Heart left ventricle (tissue), 16 donors: ENCODE results near the gene CHD9. TPM values are rescaled to one million over a fixed set of nuclear protein-coding genes. Genes with fewer than 3 reads are reported as not detected.

Experiments used
- ATAC-seq, 4 donors: fragments of 200-7000 bp; cut with Tn5 transposase; one replicate each; pipeline ENCODE4 v1.9.1; 2020 to 2022; ENCODE audit warnings: moderate library complexity in 4 of 4, mild to moderate bottlenecking in 3 of 4, moderate number of reproducible peaks in 1 of 4
- DNase-seq, 5 donors: peaks; one replicate each; pipeline ENCODE4 v3.0.0-alpha.2; 2020
- H3K27ac ChIP-seq, 12 donors: fragments of 200-600 bp; sonication (generic) in 4 of 12; one replicate each; pipeline versions ENCODE4 v1.5.0 to v1.8.0; 2016 to 2022; ENCODE audit warnings: mild to moderate bottlenecking in 2 of 12
- H3K27me3 ChIP-seq, 9 donors: fragments of 200-600 bp; sonication (generic) in 2 of 9; one replicate each; pipeline versions ENCODE4 v1.5.1 to v1.8.0; 2016 to 2022; ENCODE audit warnings: mild to moderate bottlenecking in 3 of 9
- H3K36me3 ChIP-seq, 9 donors: fragments of 200-600 bp; sonication (generic) in 2 of 9; one replicate each; pipeline versions ENCODE4 v1.5.0 to v1.8.0; 2018 to 2022; ENCODE audit warnings: mild to moderate bottlenecking in 2 of 9
- H3K4me1 ChIP-seq, 12 donors: fragments of 200-600 bp; sonication (generic) in 4 of 12; one replicate each; pipeline versions ENCODE4 v1.5.0 to v1.8.0; 2016 to 2022; ENCODE audit warnings: mild to moderate bottlenecking in 3 of 12
- H3K4me3 ChIP-seq, 12 donors: fragments of 200-600 bp; sonication (generic) in 4 of 12; one replicate each; pipeline versions ENCODE4 v1.5.0 to v1.8.0; 2017 to 2022; ENCODE audit warnings: mild to moderate bottlenecking in 9 of 12, moderate library complexity in 4 of 12
- H3K9me3 ChIP-seq, 12 donors: fragments of 200-600 bp; sonication (generic) in 4 of 12; one replicate each; pipeline versions ENCODE4 v1.5.0 to v1.8.0; 2016 to 2022; ENCODE audit warnings: mild to moderate bottlenecking in 1 of 12
- POLR2A ChIP-seq, 2 donors: fragments of 450-650 bp; IDR thresholded peaks; one replicate each; pipeline ENCODE4 v1.6.1; 2017; ENCODE audit warnings: antibody characterized with exemption in 2 of 2, mild to moderate bottlenecking in 2 of 2, moderate library complexity in 2 of 2
- WGBS, 4 donors: extraction: QIAGEN DNeasy Blood & Tissue Kit in 2 of 4; methylation state at CpG; one replicate each; pipeline versions ENCODE4 v1.1.5 to v1.1.7; 2013 to 2018; 5-methylcytosine and 5-hydroxymethylcytosine counted together
- intact Hi-C, 10 donors: fragments of 100-400 bp; cut with DNase I; formaldehyde crosslinking; loops; one replicate each; pipeline versions ENCODE4 v1.11.1 to v1.14.2; 2022
- polyA plus RNA-seq, 2 donors: library from polyadenylated mRNA; stranded (reverse); fragments of 200-250 nt; gene quantifications; one replicate each; pipeline ENCODE4 v1.2.3, GENCODE V29; 2013
- total RNA-seq, 9 donors: library from RNA; depleted of rRNA in 2 of 9; stranded (reverse); fragments of >200 nt in 2 of 9; fragmentation: NEBNext Ultra II Directional in 3 of 9; extraction: Animal tissue kit (Norgen Biotek cat#: 25700) in 3 of 9; gene quantifications; one replicate each; pipeline versions ENCODE4 v1.1.0 to v1.2.4, GENCODE V29; 2016 to 2023
- TF ChIP-seq, protein P1 (sequence below), 12 donors: fragments of 200-600 bp; sonication (generic) in 4 of 12; IDR thresholded peaks; one replicate each; pipeline versions ENCODE4 v1.5.0 to v1.8.0; 2018 to 2022; ENCODE audit warnings: antibody characterized with exemption in 12 of 12, mild to moderate bottlenecking in 5 of 12
- donor health status: ischemic (EF 13 %, LVEDD 7.1; RV severe dilation, severe dysfunction).
- donor health status: healthy with polysubstance abuse.
- donor health status: DM: no; HTN: yes; CAD: no.
- donor health status: DM: no; HTN: no; CAD: no.
- donor health status: ischemic (EF 25% LVEDD 6.9; RV normal size, moderate dysfunction).
- donor health status: ischemic (EF 25% LVEDD 5.7; RV mildly dilated, moderate dysfunction).
- donor health status: healthy.
- donor health status: DM: yes; HTN: yes; CAD: no.
- donor health status: ischemic (EF 35%, LVEDD 5.7; RV mildly dilated, moderate dysfunction).
- donor health status: nonischemic (EF 11% LVEDD 7.7; RV severe dilation, severe dysfunction).
- donor health status: DM: yes; HTN: yes; CAD: no.
- donor health status: PGD.
- donor health status: ischemic (EF 29% LVEDD 5.4; RV normal size, mild dysfunction).
- donor health status: nonischemic (EF 23%, LVEDD 6.1; RV moderate dilation, normal function).

The CHD9 gene
- total and polyA plus RNA-seq, 11 donors, result 11.8 to 56.2 (median 41.3) TPM

DNA sequence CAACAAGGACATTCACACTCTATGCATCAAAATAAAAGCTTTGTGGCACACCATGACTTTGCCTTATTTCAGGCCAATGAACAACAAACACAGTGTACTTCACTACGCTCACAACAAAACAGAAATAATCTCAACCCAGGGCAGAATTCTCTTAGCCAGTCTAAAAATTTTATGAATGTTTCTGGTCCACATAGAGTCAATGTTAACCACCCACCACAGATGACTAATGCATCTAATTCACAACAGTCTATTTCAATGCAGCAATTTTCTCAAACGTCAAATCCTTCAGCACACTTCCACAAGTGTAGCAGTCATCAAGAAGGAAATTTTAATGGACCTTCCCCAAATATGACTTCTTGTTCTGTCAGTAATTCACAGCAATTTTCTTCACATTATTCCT, 101.7 kb downstream of the CHD9 start:
- H3K4me1 ChIP-seq, result peaks cover 0 to 41% (median 17%) of the 10 kb centered on the region in 12 donors
- TF ChIP-seq POLR2A (IDR thresholded peaks at IDR 0.05), result no peak
- intact Hi-C loops, result loop anchor here in 3 of 10 donors (5.0 kb wide), 2 partner anchors 99 to 104 kb away; partner anchors contain the start of genes CHD9 (in 1 of the 3) and CHD9NB (in 1 of the 3)

DNA sequence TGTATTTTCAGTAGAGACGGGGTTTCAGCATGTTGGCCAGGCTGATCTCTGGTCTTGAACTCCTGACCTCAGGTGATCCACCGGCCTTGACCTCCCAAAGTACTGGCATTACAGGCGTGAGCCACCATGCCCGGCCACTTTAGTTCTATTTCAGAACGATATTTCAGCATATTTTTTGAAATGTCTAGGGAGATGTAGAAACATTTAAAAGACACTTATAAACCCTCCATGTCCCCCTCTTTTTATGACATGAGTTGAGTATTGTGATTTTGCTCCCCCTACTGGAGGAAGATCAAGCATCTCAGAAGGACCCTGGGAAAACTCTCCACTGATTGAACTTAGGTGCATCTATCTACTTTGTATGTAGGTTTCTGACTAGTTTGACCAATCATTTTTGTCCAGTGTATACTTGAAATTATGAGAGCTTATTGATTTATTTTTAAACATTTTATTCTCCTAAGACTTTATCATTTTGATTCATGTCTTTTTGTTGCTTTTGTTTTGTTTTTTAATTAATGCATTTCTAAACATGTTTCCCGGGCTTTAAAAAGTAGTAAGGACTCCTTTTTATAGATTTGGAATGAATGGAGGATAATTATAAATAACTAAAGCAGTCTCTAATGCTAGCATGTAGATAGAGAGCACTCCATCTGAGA, 105.1 kb downstream of the CHD9 start:
- DNase-seq (no peak), ATAC-seq (peak in 3 of 4 donors; percentile 68 to 78 (median 75))
- peaks cover 0 to 65% (median 39%) of the 10 kb centered on the region in 9 donors for H3K36me3 ChIP-seq
- TF ChIP-seq POLR2A (IDR thresholded peaks at IDR 0.05), result no peak
- TF ChIP-seq, protein P1, sequence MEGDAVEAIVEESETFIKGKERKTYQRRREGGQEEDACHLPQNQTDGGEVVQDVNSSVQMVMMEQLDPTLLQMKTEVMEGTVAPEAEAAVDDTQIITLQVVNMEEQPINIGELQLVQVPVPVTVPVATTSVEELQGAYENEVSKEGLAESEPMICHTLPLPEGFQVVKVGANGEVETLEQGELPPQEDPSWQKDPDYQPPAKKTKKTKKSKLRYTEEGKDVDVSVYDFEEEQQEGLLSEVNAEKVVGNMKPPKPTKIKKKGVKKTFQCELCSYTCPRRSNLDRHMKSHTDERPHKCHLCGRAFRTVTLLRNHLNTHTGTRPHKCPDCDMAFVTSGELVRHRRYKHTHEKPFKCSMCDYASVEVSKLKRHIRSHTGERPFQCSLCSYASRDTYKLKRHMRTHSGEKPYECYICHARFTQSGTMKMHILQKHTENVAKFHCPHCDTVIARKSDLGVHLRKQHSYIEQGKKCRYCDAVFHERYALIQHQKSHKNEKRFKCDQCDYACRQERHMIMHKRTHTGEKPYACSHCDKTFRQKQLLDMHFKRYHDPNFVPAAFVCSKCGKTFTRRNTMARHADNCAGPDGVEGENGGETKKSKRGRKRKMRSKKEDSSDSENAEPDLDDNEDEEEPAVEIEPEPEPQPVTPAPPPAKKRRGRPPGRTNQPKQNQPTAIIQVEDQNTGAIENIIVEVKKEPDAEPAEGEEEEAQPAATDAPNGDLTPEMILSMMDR (IDR thresholded peaks at IDR 0.05), result peak; percentile 55 to 85 (median 70)
- no peaks in the 10 kb centered on the region for H3K27me3 ChIP-seq
- intact Hi-C loops, result loop anchor here in 7 of 10 donors (2.0 to 5.0 kb wide), 6 partner anchors 42 to 183 kb away; partner anchors contain the start of genes CHD9 (in 4 of the 7) and CHD9NB (in 1 of the 7)
- peaks cover 0 to 14% (median 5%) of the 10 kb centered on the region in 12 donors for H3K4me1 ChIP-seq
- no peaks in the 10 kb centered on the region for H3K9me3 ChIP-seq
- H3K4me3 ChIP-seq, result no peak overlapping the region
- WGBS, 4 donors, result 60 to 68% (median 64%) methylated on average over 6 of the region's 6 CpGs
- H3K27ac ChIP-seq, result no peak overlapping the region

More for the DNA sequence above, 101.7 kb downstream of the CHD9 start:
- no peaks in the 10 kb centered on the region for H3K27me3 ChIP-seq
- H3K36me3 ChIP-seq, result peaks cover 0 to 48% (median 31%) of the 10 kb centered on the region in 9 donors
- no peak overlapping the region for H3K27ac ChIP-seq
- no peak overlapping the region for H3K4me3 ChIP-seq
- DNase-seq (no peak), ATAC-seq (no peak)
- H3K9me3 ChIP-seq, result peaks cover 0 to 2% (median 0%) of the 10 kb centered on the region in 12 donors
- WGBS, 4 donors, result 69 to 84% (median 81%) methylated on average over 2 of the region's 2 CpGs

DNA sequence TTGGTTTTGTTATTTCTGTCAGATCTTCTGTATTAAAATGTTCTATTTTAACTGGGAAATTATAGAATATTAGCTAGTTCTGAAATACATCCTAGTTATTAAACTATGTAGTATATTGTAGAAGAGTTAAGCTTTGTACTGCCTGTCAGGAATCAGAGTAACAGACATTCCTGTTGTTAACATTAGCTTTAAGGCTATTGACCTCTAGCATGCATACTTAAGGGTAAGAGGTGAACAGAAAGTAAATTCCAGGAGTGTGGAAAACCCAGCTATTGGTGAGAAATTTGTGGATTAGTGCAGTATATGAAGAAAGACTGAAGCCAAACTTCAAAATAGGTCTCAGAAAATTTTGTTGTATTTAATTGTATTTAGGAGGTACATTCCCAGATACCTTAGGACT, 111.3 kb downstream of the CHD9 start:
- Histone ChIP-seq H3K4me3 (no peak overlapping the region), H3K36me3 (peaks cover 0 to 22% (median 7%) of the 10 kb centered on the region in 9 donors), H3K9me3 (no peaks in the 10 kb centered on the region), H3K27ac (no peak overlapping the region), H3K4me1 (peaks cover 0 to 31% (median 6%) of the 10 kb centered on the region in 12 donors), H3K27me3 (no peaks in the 10 kb centered on the region)
- intact Hi-C loops, result no loop called here
- no peak for ATAC-seq
- DNase-seq, result no peak
- TF ChIP-seq POLR2A (IDR thresholded peaks at IDR 0.05), result no peak
- TF ChIP-seq, protein P1 (IDR thresholded peaks at IDR 0.05), result no peak

DNA sequence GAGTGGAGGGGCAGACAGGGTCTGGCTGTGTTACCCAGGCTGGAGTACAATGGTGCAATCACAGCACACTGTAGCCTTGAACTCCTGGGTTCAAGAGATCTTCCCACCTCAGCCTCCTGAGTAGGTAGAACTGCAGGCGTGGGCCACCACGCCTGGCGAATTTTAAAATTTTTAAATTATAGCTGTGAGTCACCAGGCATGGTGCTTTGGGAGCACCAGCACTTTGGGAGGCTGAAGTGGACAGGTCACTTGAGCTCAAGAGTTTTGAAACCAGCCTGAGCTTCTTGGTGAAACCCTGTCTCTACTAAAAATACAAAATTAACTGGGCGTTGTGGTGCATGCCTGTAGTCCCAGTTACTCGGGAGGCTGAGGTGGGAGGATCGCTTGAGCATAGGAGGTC, 114.0 kb downstream of the CHD9 start:
- peaks cover 0 to 30% (median 6%) of the 10 kb centered on the region in 12 donors for H3K4me1 ChIP-seq
- TF ChIP-seq, protein P1 (IDR thresholded peaks at IDR 0.05), result no peak
- no peak for TF ChIP-seq POLR2A (IDR thresholded peaks at IDR 0.05)
- WGBS, 4 donors, result 93 to 98% (median 97%) methylated on average over 6 of the region's 6 CpGs
- H3K27me3 ChIP-seq, result no peaks in the 10 kb centered on the region
- ATAC-seq (no peak), DNase-seq (no peak)
- H3K4me3 ChIP-seq, result no peak overlapping the region
- no peak overlapping the region for H3K27ac ChIP-seq
- peaks cover 0 to 9% (median 2%) of the 10 kb centered on the region in 9 donors for H3K36me3 ChIP-seq
- no peaks in the 10 kb centered on the region for H3K9me3 ChIP-seq
- intact Hi-C loops, result no loop called here
